Gastrocnemius medialis (tissue), 4 donors: Measurements from ENCODE around the gene DDX10.

ENCODE experiments used
- CTCF ChIP-seq, 5 experiments: fragments of 450-650 bp in 3 of 5; fragments of 200-600 bp in 2 of 5; sonication (generic) in 2 of 5; IDR thresholded peaks in 4 of 5; conservative IDR thresholded peaks in 1 of 5; 1 replicate in 4 of 5; 2 replicates in 1 of 5; pipeline ENCODE4 v1.5.1; 2016 to 2019; ENCODE audit warnings: antibody characterized with exemption in 5 of 5, mild to moderate bottlenecking in 3 of 5, moderate library complexity in 3 of 5
- POLR2A ChIP-seq, 2 donors: fragments of 450-650 bp; IDR thresholded peaks; one replicate each; pipeline ENCODE4 v1.6.1; 2017; ENCODE audit warnings: antibody characterized with exemption in 2 of 2, mild to moderate bottlenecking in 2 of 2, moderate library complexity in 2 of 2

GRCh38 chr11:108882211-108882831, 217.5 kb downstream of the DDX10 start:
- TF ChIP-seq CTCF (IDR thresholded peaks at IDR 0.05 in 4 of 5, conservative IDR thresholded peaks at IDR 0.05 in 1 of 5): no peak
- TF ChIP-seq POLR2A (IDR thresholded peaks at IDR 0.05): no peak
